Stomach (tissue), 9 donors: ENCODE data around the gene SLC27A3. TPM values are rescaled to one million over a fixed set of nuclear protein-coding genes. Genes with fewer than 3 reads are reported as not detected.
A peak's percentile ranks its signal among the peaks of the same experiment; 100 is the strongest.

Experiments used
- DNase-seq, 2 donors: peaks; one replicate each; pipeline versions ENCODE4 v3.0.0 to v3.0.0-alpha.2; 2013 to 2019
- H3K27ac ChIP-seq, 5 donors: fragments of 200-600 bp in 4 of 5; sonication (generic) in 4 of 5; one replicate each; pipeline ENCODE4 v1.5.1; 2013 to 2019; ENCODE audit warnings: mild to moderate bottlenecking in 1 of 5, moderate library complexity in 1 of 5
- H3K27me3 ChIP-seq, 3 donors: fragments of 200-600 bp; sonication (generic); one replicate each; pipeline ENCODE4 v1.5.1; 2017 to 2019; ENCODE audit warnings: mixed run types in 1 of 3
- H3K36me3 ChIP-seq, 4 donors: fragments of 200-600 bp; sonication (generic); 1 replicate in 3 of 4; 2 replicates in 1 of 4; pipeline ENCODE4 v1.5.1; 2016 to 2019
- H3K4me1 ChIP-seq, 4 donors: fragments of 200-600 bp; sonication (generic); one replicate each; pipeline ENCODE4 v1.5.1; 2016 to 2019
- H3K4me3 ChIP-seq, 4 donors: fragments of 200-600 bp; sonication (generic) in 3 of 4; one replicate each; pipeline ENCODE4 v1.5.1; 2016 to 2019; ENCODE audit warnings: mild to moderate bottlenecking in 1 of 4
- H3K9me3 ChIP-seq, 4 donors: fragments of 200-600 bp; sonication (generic); one replicate each; pipeline ENCODE4 v1.5.1; 2016 to 2019
- CTCF ChIP-seq, 7 experiments: fragments of 450-650 bp in 4 of 7; fragments of 200-600 bp in 3 of 7; sonication (generic) in 3 of 7; IDR thresholded peaks; one replicate each; pipeline ENCODE4 v1.5.1; 2016 to 2019; ENCODE audit warnings: antibody characterized with exemption in 7 of 7, control low read depth in 2 of 7, mild to moderate bottlenecking in 1 of 7
- EP300 ChIP-seq: sonication (generic); formaldehyde crosslinking; IDR thresholded peaks from one replicate; pipeline ENCODE4 v1.6.1; 2017; ENCODE audit warnings: antibody characterized with exemption
- POLR2A ChIP-seq, 4 donors: fragments of 450-650 bp; IDR thresholded peaks; one replicate each; pipeline ENCODE4 v1.6.1; 2016; ENCODE audit warnings: antibody characterized with exemption in 4 of 4, control low read depth in 2 of 4, mild to moderate bottlenecking in 1 of 4, moderate library complexity in 1 of 4
- POLR2AphosphoS5 ChIP-seq, 3 donors: sonication (generic); formaldehyde crosslinking; IDR thresholded peaks; one replicate each; pipeline ENCODE4 v1.6.1; 2016; ENCODE audit warnings: antibody characterized with exemption in 3 of 3
- WGBS, 5 donors: extraction: QIAGEN DNeasy Blood & Tissue Kit in 3 of 5; methylation state at CpG; one replicate each; pipeline versions ENCODE4 v1.1.5 to v1.1.7; 2013 to 2018; 5-methylcytosine and 5-hydroxymethylcytosine counted together
- intact Hi-C: fragments of 100-400 bp; cut with DNase I; formaldehyde crosslinking; loops from one replicate; pipeline ENCODE4 v1.15.1; 2023; ENCODE audit warnings: low total_unique reads
- polyA plus RNA-seq, 3 donors: library from polyadenylated mRNA; stranded (reverse); fragments of 200-250 nt; gene quantifications; one replicate each; pipeline ENCODE4 v1.2.3, GENCODE V29; 2013
- total RNA-seq, 5 donors: library from RNA; depleted of rRNA; stranded (reverse); fragments of >200 nt; gene quantifications; one replicate each; pipeline versions ENCODE4 v1.1.0 to v1.2.3, GENCODE V29; 2014 to 2016
- donor health status: healthy with polysubstance abuse.
- donor health status: Bipolar disorder and iron deficiency.
- donor health status: healthy.

SLC27A3 gene
- total and polyA plus RNA-seq, 8 donors = 14.9 to 89.9 (median 53.2) TPM

DNA sequence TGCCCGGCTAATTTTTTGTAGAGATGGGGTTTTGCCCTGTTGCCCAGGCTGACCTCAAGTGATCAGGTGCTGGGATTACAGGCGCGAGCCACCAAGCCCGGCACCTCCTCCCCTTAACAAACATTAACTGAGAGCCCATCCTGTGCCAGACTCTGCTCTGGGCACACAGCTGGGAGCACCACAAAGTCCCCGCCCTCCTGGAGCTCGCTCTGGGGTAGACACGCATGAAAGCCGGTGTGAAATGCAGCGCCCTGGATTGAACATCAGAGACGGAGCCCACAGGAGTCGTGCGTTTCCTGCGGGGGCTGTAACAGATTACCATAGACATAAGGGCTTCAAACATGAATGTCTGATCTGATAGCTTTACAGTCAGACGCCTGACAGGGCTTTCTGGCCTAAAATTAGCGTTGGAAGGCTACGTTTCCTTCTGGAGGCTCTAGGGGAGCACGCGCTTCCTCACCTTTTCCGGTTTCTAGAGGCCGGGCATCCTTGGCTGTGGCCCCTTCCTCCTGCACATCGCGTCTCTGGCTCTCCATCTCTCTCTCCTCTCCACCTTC is 14.3 kb downstream of the SLC27A3 start:
- no peak for DNase-seq
- TF ChIP-seq POLR2AphosphoS5 (IDR thresholded peaks at IDR 0.05) (no peak), CTCF (IDR thresholded peaks at IDR 0.05) (no peak), EP300 (no peak), POLR2A (IDR thresholded peaks at IDR 0.05) (no peak)
- peak overlapping the region; percentile 60 to 93 (median 85) for H3K27ac ChIP-seq
- H3K9me3 ChIP-seq = no peaks in the 10 kb centered on the region
- peaks cover 6 to 36% (median 17%) of the 10 kb centered on the region in 4 donors for H3K4me1 ChIP-seq
- 29 to 48% (median 44%) methylated on average over 12 to 22 of the region's 22 CpGs for WGBS, 5 donors
- peaks cover 0 to 7% (median 0%) of the 10 kb centered on the region in 3 donors for H3K27me3 ChIP-seq
- no peaks in the 10 kb centered on the region for H3K36me3 ChIP-seq
- intact Hi-C loops = loop anchor here (10.0 kb wide), 1 partner anchor 155 kb away; the partner anchor contains the start of gene DENND4B
- peak overlapping the region; percentile 14 to 36 (median 27) for H3K4me3 ChIP-seq

DNA sequence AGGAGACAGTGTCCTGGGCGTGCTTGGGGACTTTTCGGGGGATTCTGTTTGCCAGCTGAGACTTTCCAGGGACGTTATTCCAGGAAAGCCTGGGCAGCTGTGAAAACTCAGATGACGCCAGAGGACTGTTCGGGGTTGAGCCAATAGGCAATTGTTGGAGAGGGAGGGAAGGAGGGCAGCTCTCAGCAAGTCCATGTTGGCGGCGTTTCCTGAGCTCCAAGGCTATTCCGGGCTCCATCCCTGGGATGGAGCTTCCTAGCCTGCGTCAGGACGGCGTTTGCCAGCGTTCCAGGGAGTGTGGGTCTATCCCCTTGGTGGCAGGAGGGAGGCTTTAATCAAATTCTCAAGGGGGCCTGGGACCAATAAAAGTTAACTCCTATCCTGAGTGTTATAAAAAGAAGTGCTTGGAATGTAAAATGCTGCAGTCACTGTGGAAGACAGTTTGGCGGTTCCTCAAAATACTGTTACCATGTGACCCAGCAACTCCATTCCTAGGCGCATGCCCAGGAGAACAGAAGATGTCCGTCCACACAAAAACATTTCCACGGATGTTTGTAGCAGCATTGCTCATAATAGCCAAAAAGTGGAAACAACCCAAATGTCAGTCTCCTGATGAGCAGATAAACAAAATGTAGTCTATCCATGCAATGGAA is 15.2 kb downstream of the SLC27A3 start:
- peak overlapping the region; percentile 14 to 36 (median 27) for H3K4me3 ChIP-seq
- DNase-seq = peak; percentile 39 to 95
- no peak for TF ChIP-seq CTCF (IDR thresholded peaks at IDR 0.05)
- no peak for TF ChIP-seq POLR2A (IDR thresholded peaks at IDR 0.05)
- TF ChIP-seq EP300 = peak; percentile 90
- TF ChIP-seq POLR2AphosphoS5 (IDR thresholded peaks at IDR 0.05) = peak; percentile 83 to 88 (median 87)
- H3K4me1 ChIP-seq = peaks cover 6 to 36% (median 17%) of the 10 kb centered on the region in 4 donors
- WGBS, 5 donors = 17 to 57% (median 52%) methylated on average over 15 to 16 of the region's 16 CpGs
- intact Hi-C loops = loop anchor here (10.0 kb wide), 1 partner anchor 154 kb away; the partner anchor contains the start of gene DENND4B
- H3K36me3 ChIP-seq = no peaks in the 10 kb centered on the region
- peaks cover 0 to 12% (median 0%) of the 10 kb centered on the region in 3 donors for H3K27me3 ChIP-seq
- peak overlapping the region; percentile 60 to 93 (median 85) for H3K27ac ChIP-seq
- no peaks in the 10 kb centered on the region for H3K9me3 ChIP-seq

- Histone ChIP-seq H3K4me3 (peak overlapping the region in 3 of 4 donors; percentile 22 to 36 (median 32)), H3K36me3 (no peaks in the 10 kb centered on the region), H3K4me1 (peaks cover 6 to 36% (median 17%) of the 10 kb centered on the region in 4 donors), H3K27ac (peak overlapping the region in 4 of 5 donors; percentile 80 to 93 (median 87)), H3K27me3 (peaks cover 0 to 14% (median 0%) of the 10 kb centered on the region in 3 donors), H3K9me3 (no peaks in the 10 kb centered on the region)
- intact Hi-C loops = loop anchor here (10.0 kb wide), 1 partner anchor 154 kb away; the partner anchor contains the start of gene DENND4B
- TF ChIP-seq CTCF (IDR thresholded peaks at IDR 0.05) = no peak
- peak; percentile 8 to 23 (median 10) for TF ChIP-seq POLR2AphosphoS5 (IDR thresholded peaks at IDR 0.05)
- peak in 1 of 2 donors; percentile 68 for DNase-seq
- 52 to 70% (median 62%) methylated on average over 9 of the region's 9 CpGs for WGBS, 5 donors
These were observed 15.9 kb downstream of the SLC27A3 start for GRCh38 chr1:153790966-153791647.

- H3K9me3 ChIP-seq = no peaks in the 10 kb centered on the region
- peak overlapping the region in 4 of 5 donors; percentile 80 to 93 (median 87) for H3K27ac ChIP-seq
- intact Hi-C loops = loop anchor here (10.0 kb wide), 1 partner anchor 153 kb away; the partner anchor contains the start of gene DENND4B
- H3K36me3 ChIP-seq = no peaks in the 10 kb centered on the region
- H3K27me3 ChIP-seq = peaks cover 0 to 14% (median 0%) of the 10 kb centered on the region in 3 donors
- peaks cover 6 to 36% (median 17%) of the 10 kb centered on the region in 4 donors for H3K4me1 ChIP-seq
- TF ChIP-seq CTCF (IDR thresholded peaks at IDR 0.05) (no peak), EP300 (no peak)
- no peak overlapping the region for H3K4me3 ChIP-seq
- WGBS, 5 donors = 66 to 84% (median 75%) methylated on average over 15 to 16 of the region's 16 CpGs
- no peak for DNase-seq
These were observed 16.5 kb downstream of the SLC27A3 start for GRCh38 chr1:153791648-153792253.
